Dermis blood vessel endothelial cell (primary cell): Measurements from ENCODE around the gene CPNE8. TPM values are rescaled to one million over a fixed set of nuclear protein-coding genes. Genes with fewer than 3 reads are reported as not detected.

Source experiments
- DNase-seq: peaks from one replicate; pipeline ENCODE4 v3.0.0; 2010
- total RNA-seq: library from RNA; depleted of rRNA; stranded (reverse); fragments of >200 nt; gene quantifications from 2 replicates; pipeline ENCODE4 v1.2.3, GENCODE V29; 2014

CPNE8 gene
- total RNA-seq, 1 donor from 2014 or later, result 29.4 TPM

DNA sequence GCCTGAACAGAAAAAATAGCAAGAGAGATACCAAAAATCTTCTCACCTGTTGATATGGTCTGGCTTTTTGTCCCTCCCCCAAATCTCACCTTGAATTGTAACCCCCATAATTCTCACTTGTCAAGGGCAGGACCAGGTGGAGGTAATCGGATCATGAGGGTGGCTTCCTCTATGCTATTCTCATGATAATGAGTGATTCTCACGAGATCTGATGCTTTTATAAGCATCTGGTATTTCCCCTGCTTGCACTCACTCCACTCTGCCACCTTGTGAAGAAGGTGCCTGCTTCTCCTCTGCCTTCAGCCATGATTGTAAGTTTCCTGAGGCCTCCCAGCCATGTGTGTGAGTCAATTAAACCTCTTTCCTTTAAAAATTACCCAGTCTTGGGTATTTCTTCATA is 291.2 kb downstream of the CPNE8 start:
- DNase-seq, result no peak

- DNase-seq, result no peak
Measured at GRCh38 chr12:38610808-38611350, 294.5 kb downstream of the CPNE8 start.

GRCh38 chr12:38607295-38607694 is 298.1 kb downstream of the CPNE8 start:
- DNase-seq, result no peak
